Activated CD8-positive, alpha-beta memory T cell treated with anti-CD3 and anti-CD28 coated beads, Interleukin-2, amount 50 U/mL, for 1 hour (primary cell): ENCODE data around the gene TK1.
A peak's percentile ranks its signal among the peaks of the same experiment; 100 is the strongest.
"Not testable (repeated sequence)": the region's sequence is repeated elsewhere in the genome, so short reads cannot be mapped to it uniquely, and the experiment has no call there.

Experiments
- DNase-seq: peaks from one replicate; pipeline ENCODE4 v3.0.0-alpha.2; 2020; ENCODE audit errors: extremely low read depth

The TK1 gene

GRCh38 chr17:78176548-78177025 is 10.3 kb downstream of the TK1 start:
- DNase-seq = peak; percentile 11

- DNase-seq = no peak
Measured at GRCh38 chr17:78175643-78175981, 11.2 kb downstream of the TK1 start.

- DNase-seq = no peak
Measured at GRCh38 chr17:78174870-78175642, 11.8 kb downstream of the TK1 start.

- DNase-seq = no peak
Measured at GRCh38 chr17:78174346-78174869, 12.4 kb downstream of the TK1 start.

GRCh38 chr17:78173097-78173715 is 13.6 kb downstream of the TK1 start:
- DNase-seq = no peak

GRCh38 chr17:78172249-78173051 is 14.4 kb downstream of the TK1 start:
- DNase-seq = no peak

GRCh38 chr17:78171591-78172248 is 15.1 kb downstream of the TK1 start:
- not testable (repeated sequence) for DNase-seq

GRCh38 chr17:78170692-78171590 is 15.9 kb downstream of the TK1 start:
- no peak for DNase-seq

- no peak for DNase-seq
Measured at GRCh38 chr17:78168903-78169793, 17.7 kb downstream of the TK1 start.

- peak; percentile 40 for DNase-seq
Measured at GRCh38 chr17:78168242-78168902, 18.5 kb downstream of the TK1 start, which contains the start of gene SYNGR2. Gene SYNGR2 (plus strand): TSS chr17:78168581. CDS start chr17:78168617, 36 bp downstream.

- DNase-seq = no peak
Measured at GRCh38 chr17:78166416-78166815, 20.4 kb downstream of the TK1 start.

GRCh38 chr17:78164748-78165607 is 21.9 kb downstream of the TK1 start:
- no peak for DNase-seq

GRCh38 chr17:78163881-78164747 is 22.7 kb downstream of the TK1 start:
- no peak for DNase-seq

- no peak for DNase-seq
Measured at GRCh38 chr17:78159575-78160158, 27.2 kb downstream of the TK1 start.

GRCh38 chr17:78154903-78155811 is 31.7 kb downstream of the TK1 start:
- DNase-seq = no peak
